GM12892 (cell line): ENCODE measurements around the gene ANKS1B.

Experiments
- POLR2A ChIP-seq: IDR thresholded peaks from 2 replicates; pipeline ENCODE4 v1.6.1; 2011; ENCODE audit warnings: low read depth, low read length, control low read depth
- TAF1 ChIP-seq: IDR thresholded peaks from 2 replicates; pipeline ENCODE4 v1.6.1; 2011; ENCODE audit warnings: low read depth, mild to moderate bottlenecking, control low read depth, low read length, borderline replicate concordance

GRCh38 chr12:98918176-98918863 lies 1066.4 kb downstream of the ANKS1B start:
- TF ChIP-seq TAF1 (no peak), POLR2A (no peak)
